Keratinocyte (primary cell): ENCODE measurements around the gene TWF1. TPM values are rescaled to one million over a fixed set of nuclear protein-coding genes. Genes with fewer than 3 reads are reported as not detected.

Experiments used
- DNase-seq: peaks from one replicate; pipeline ENCODE4 v3.0.0-alpha.2; 2011; ENCODE audit warnings: low read depth, missing footprints, low spot score
- FAIRE-seq: peaks from 2 replicates; lab custom pipeline; 2011; peaks lifted over from hg19 to GRCh38; lab: Jason Lieb, UNC
- H2AFZ ChIP-seq: 2 replicates; pipeline ENCODE4 v1.6.0; 2012; ENCODE audit warnings: low read length, control low read depth, inconsistent platforms; ENCODE audit not compliant: control insufficient read depth
- H3K27ac ChIP-seq: 2 replicates; pipeline ENCODE4 v1.5.1; 2011; ENCODE audit warnings: low read length; ENCODE audit not compliant: control insufficient read depth, insufficient read depth
- H3K27me3 ChIP-seq: 3 replicates; pipeline ENCODE4 v1.6.0; 2011; ENCODE audit warnings: low read length; ENCODE audit not compliant: control insufficient read depth, insufficient read depth; ENCODE audit errors: extremely low read depth
- H3K36me3 ChIP-seq, 2 experiments: 2 replicates in 1 of 2; 3 replicates in 1 of 2; pipeline ENCODE4 v1.5.1; 2011; ENCODE audit warnings: low read length in 2 of 2, mild to moderate bottlenecking in 1 of 2; ENCODE audit not compliant: control insufficient read depth in 2 of 2, insufficient read depth in 2 of 2; ENCODE audit errors: extremely low read depth in 1 of 2
- H3K4me1 ChIP-seq: 3 replicates; pipeline ENCODE4 v1.5.1; 2011; ENCODE audit warnings: low read length; ENCODE audit not compliant: control insufficient read depth, insufficient read depth; ENCODE audit errors: extremely low read depth
- H3K4me2 ChIP-seq: 3 replicates; pipeline ENCODE4 v1.6.0; 2011; ENCODE audit warnings: low read depth, low read length; ENCODE audit not compliant: control insufficient read depth, insufficient read depth; ENCODE audit errors: extremely low read depth
- H3K4me3 ChIP-seq, 3 experiments: fragments of 200-600 bp in 1 of 3; sonication (generic) in 1 of 3; 2 replicates in 2 of 3; 3 replicates in 1 of 3; pipeline ENCODE4 v1.5.1; 2011 to 2016; ENCODE audit warnings: low read length in 3 of 3, mild to moderate bottlenecking in 3 of 3, control low read depth in 2 of 3, inconsistent platforms in 1 of 3, low read depth in 1 of 3, mixed read lengths in 1 of 3, mixed run types in 1 of 3, moderate library complexity in 1 of 3; ENCODE audit not compliant: control insufficient read depth in 2 of 3, insufficient read depth in 2 of 3; ENCODE audit errors: extremely low read depth in 1 of 3
- H3K79me2 ChIP-seq: 2 replicates; pipeline ENCODE4 v1.6.0; 2012; ENCODE audit warnings: low read length; ENCODE audit not compliant: control insufficient read depth, insufficient read depth
- H3K9ac ChIP-seq: 3 replicates; pipeline ENCODE4 v1.6.0; 2011; ENCODE audit warnings: low read length; ENCODE audit not compliant: control insufficient read depth, insufficient read depth; ENCODE audit errors: extremely low read depth
- H3K9me1 ChIP-seq: 3 replicates; pipeline ENCODE4 v1.6.0; 2011; ENCODE audit warnings: low read length; ENCODE audit not compliant: control insufficient read depth, insufficient read depth; ENCODE audit errors: extremely low read depth
- H3K9me3 ChIP-seq: 2 replicates; pipeline ENCODE4 v1.5.1; 2012; ENCODE audit warnings: low read depth, low read length; ENCODE audit not compliant: control insufficient read depth
- H4K20me1 ChIP-seq: 3 replicates; pipeline ENCODE4 v1.6.0; 2011; ENCODE audit warnings: low read length; ENCODE audit not compliant: control insufficient read depth, insufficient read depth; ENCODE audit errors: extremely low read depth
- CTCF ChIP-seq, 3 experiments: IDR thresholded peaks in 1 of 3; conservative IDR thresholded peaks in 1 of 3; optimal IDR thresholded peaks in 1 of 3; 2 replicates in 2 of 3; 3 replicates in 1 of 3; pipeline versions ENCODE3 to v1.5.1; 2011; ENCODE audit warnings: low read length in 3 of 3, mild to moderate bottlenecking in 3 of 3, moderate library complexity in 2 of 3, control low read depth in 1 of 3, inconsistent platforms in 1 of 3; ENCODE audit not compliant: insufficient read depth in 2 of 3; ENCODE audit errors: extremely low read depth in 1 of 3
- EZH2 ChIP-seq: IDR thresholded peaks from one replicate; pipeline ENCODE4 v1.6.1; 2012; ENCODE audit warnings: inconsistent platforms, mild to moderate bottlenecking, low read length, moderate library complexity
- dilution Hi-C: fragments of 300-500 bp; cut with MboI; formaldehyde crosslinking; loops from one replicate; pipeline ENCODE4 v1.7.0; 2020; ENCODE audit warnings: low sequenced_read_pairs; ENCODE audit not compliant: extremely low pct_ligation_motif_present
- polyA plus RNA-seq, 5 experiments: library from polyadenylated mRNA; depleted of rRNA in 3 of 5; stranded (reverse) in 3 of 5; stranded (forward) in 1 of 5; unstranded in 1 of 5; fragments of >200 nt; gene quantifications; 1 replicate in 1 of 5; 2 replicates in 3 of 5; 3 replicates in 1 of 5; pipeline versions ENCODE4 v1.2.1 to v1.2.3, GENCODE V29; 2011 to 2012; ENCODE audit warnings: missing spikeins in 2 of 5, low read depth in 1 of 5, low replicate concordance in 1 of 5

The TWF1 gene
- polyA plus RNA-seq, 1 donor (not counting 4 experiments of a cell fraction or from before 2014, with no cell fraction given) = 167 TPM

GRCh38 chr12:43763769-43764168, 42.3 kb downstream of the TWF1 start:
- peaks cover 8% of the 10 kb centered on the region for H3K79me2 ChIP-seq
- no peaks in the 10 kb centered on the region for H4K20me1 ChIP-seq
- H3K4me1 ChIP-seq = peaks cover 35% of the 10 kb centered on the region
- H3K36me3 ChIP-seq = no peaks in the 10 kb centered on the region
- H3K9me3 ChIP-seq = no peaks in the 10 kb centered on the region
- no peaks in the 10 kb centered on the region for H3K9me1 ChIP-seq
- no peak overlapping the region for H2AFZ ChIP-seq
- no peak for TF ChIP-seq EZH2
- H3K4me3 ChIP-seq = no peak overlapping the region
- FAIRE-seq (no peak), DNase-seq (no peak)
- H3K27ac ChIP-seq = no peak overlapping the region
- no peaks in the 10 kb centered on the region for H3K27me3 ChIP-seq
- H3K4me2 ChIP-seq = no peak overlapping the region
- no peak overlapping the region for H3K9ac ChIP-seq
- dilution Hi-C loops = no loop called here

- DNase-seq (no peak), FAIRE-seq (no peak)
- Histone ChIP-seq H3K4me2 (peak overlapping the region; percentile 45), H3K9ac (no peak overlapping the region), H3K79me2 (peaks cover 17% of the 10 kb centered on the region), H3K27ac (no peak overlapping the region), H2AFZ (peak overlapping the region; percentile 29), H3K4me1 (peaks cover 41% of the 10 kb centered on the region), H3K27me3 (no peaks in the 10 kb centered on the region), H3K4me3 (no peak overlapping the region), H3K36me3 (no peaks in the 10 kb centered on the region), H3K9me1 (no peaks in the 10 kb centered on the region), H3K9me3 (no peaks in the 10 kb centered on the region), H4K20me1 (no peaks in the 10 kb centered on the region)
- dilution Hi-C loops = no loop called here
- TF ChIP-seq EZH2 (no peak), CTCF (optimal IDR thresholded peaks at IDR 0.05 in 1 of 3, IDR thresholded peaks at IDR 0.05 in 1 of 3, conservative IDR thresholded peaks at IDR 0.05 in 1 of 3; ENCODE audit: extremely low read depth in 1 of 3, insufficient read depth in 2 of 3, low read length in 3 of 3) (no peak)
These were observed 43.5 kb downstream of the TWF1 start for GRCh38 chr12:43762596-43762995.

- peaks cover 41% of the 10 kb centered on the region for H3K4me1 ChIP-seq
- TF ChIP-seq CTCF (optimal IDR thresholded peaks at IDR 0.05 in 1 of 3, IDR thresholded peaks at IDR 0.05 in 1 of 3, conservative IDR thresholded peaks at IDR 0.05 in 1 of 3; ENCODE audit: extremely low read depth in 1 of 3, insufficient read depth in 2 of 3, low read length in 3 of 3) (no peak), EZH2 (no peak)
- no peaks in the 10 kb centered on the region for H3K9me3 ChIP-seq
- H3K36me3 ChIP-seq = no peaks in the 10 kb centered on the region
- no peak overlapping the region for H3K9ac ChIP-seq
- no peak overlapping the region for H3K4me3 ChIP-seq
- H4K20me1 ChIP-seq = no peaks in the 10 kb centered on the region
- no peak overlapping the region for H2AFZ ChIP-seq
- H3K4me2 ChIP-seq = peak overlapping the region; percentile 86
- H3K27ac ChIP-seq = no peak overlapping the region
- dilution Hi-C loops = no loop called here
- H3K79me2 ChIP-seq = peaks cover 21% of the 10 kb centered on the region
- no peaks in the 10 kb centered on the region for H3K9me1 ChIP-seq
- FAIRE-seq (no peak), DNase-seq (no peak)
- H3K27me3 ChIP-seq = no peaks in the 10 kb centered on the region
These were observed 44.6 kb downstream of the TWF1 start for GRCh38 chr12:43761500-43761899.
